GM12878 (cell line): ENCODE data around the gene CCL16.

ENCODE experiments used
- CHD2 ChIP-seq: IDR thresholded peaks from 2 replicates; pipeline ENCODE4 v1.6.1; 2011; ENCODE audit warnings: low read depth, low read length, improper control_type of control experiment, borderline replicate concordance
- CTCF ChIP-seq, 3 experiments: IDR thresholded peaks in 2 of 3; conservative IDR thresholded peaks in 1 of 3; 2 replicates each; pipeline ENCODE4 v1.5.1; 2011; ENCODE audit warnings: low read depth in 3 of 3, low read length in 3 of 3, mild to moderate bottlenecking in 3 of 3, control low read depth in 2 of 3, moderate library complexity in 2 of 3, inconsistent platforms in 1 of 3, mixed read lengths in 1 of 3; ENCODE audit not compliant: control insufficient read depth in 2 of 3, insufficient read depth in 1 of 3; ENCODE audit errors: extremely low read depth in 1 of 3
- EZH2 ChIP-seq: IDR thresholded peaks from 2 replicates; pipeline ENCODE4 v1.6.1; 2012; ENCODE audit warnings: low read depth, mild to moderate bottlenecking, control low read depth, inconsistent platforms, low read length, borderline replicate concordance; ENCODE audit not compliant: control insufficient read depth
- MXI1 ChIP-seq: fragments of 150-350 bp; IDR thresholded peaks from 2 replicates; pipeline ENCODE4 v1.6.1; 2011; ENCODE audit warnings: low read depth, mild to moderate bottlenecking, inconsistent platforms, low read length, improper control_type of control experiment
- MYC ChIP-seq: IDR thresholded peaks from 2 replicates; pipeline ENCODE4 v1.6.1; 2011; ENCODE audit warnings: mild to moderate bottlenecking, low read length, moderate library complexity, inconsistent platforms; ENCODE audit not compliant: insufficient read depth, insufficient replicate concordance, insufficient read length, severe bottlenecking
- NR2C2 ChIP-seq: IDR thresholded peaks from 2 replicates; pipeline ENCODE4 v1.6.1; 2011; ENCODE audit warnings: borderline replicate concordance, low read depth; ENCODE audit not compliant: control insufficient read depth, insufficient read length
- SKIL ChIP-seq: fragments of 450-650 bp; IDR thresholded peaks from 2 replicates; pipeline ENCODE4 v1.6.1; 2017; ENCODE audit warnings: mild to moderate bottlenecking, low read depth, inconsistent platforms; ENCODE audit not compliant: poor library complexity, severe bottlenecking
- SMAD1 ChIP-seq: fragments of 450-650 bp; IDR thresholded peaks from 2 replicates; pipeline ENCODE4 v1.6.1; 2018; ENCODE audit warnings: mild to moderate bottlenecking, low read depth; ENCODE audit not compliant: partially characterized antibody
- ZBTB33 ChIP-seq: fragments of 450-650 bp; IDR thresholded peaks from 2 replicates; pipeline ENCODE4 v1.6.1; 2017; ENCODE audit warnings: mild to moderate bottlenecking
- ZNF384 ChIP-seq: IDR thresholded peaks from 2 replicates; pipeline ENCODE4 v1.6.1; 2012; ENCODE audit warnings: low read depth, mild to moderate bottlenecking, low read length, improper control_type of control experiment, borderline replicate concordance
- TF ChIP-seq, protein P1 (sequence below): IDR thresholded peaks from 2 replicates; pipeline ENCODE4 v1.6.1; 2012; ENCODE audit warnings: mild to moderate bottlenecking, low read depth, low read length

DNA sequence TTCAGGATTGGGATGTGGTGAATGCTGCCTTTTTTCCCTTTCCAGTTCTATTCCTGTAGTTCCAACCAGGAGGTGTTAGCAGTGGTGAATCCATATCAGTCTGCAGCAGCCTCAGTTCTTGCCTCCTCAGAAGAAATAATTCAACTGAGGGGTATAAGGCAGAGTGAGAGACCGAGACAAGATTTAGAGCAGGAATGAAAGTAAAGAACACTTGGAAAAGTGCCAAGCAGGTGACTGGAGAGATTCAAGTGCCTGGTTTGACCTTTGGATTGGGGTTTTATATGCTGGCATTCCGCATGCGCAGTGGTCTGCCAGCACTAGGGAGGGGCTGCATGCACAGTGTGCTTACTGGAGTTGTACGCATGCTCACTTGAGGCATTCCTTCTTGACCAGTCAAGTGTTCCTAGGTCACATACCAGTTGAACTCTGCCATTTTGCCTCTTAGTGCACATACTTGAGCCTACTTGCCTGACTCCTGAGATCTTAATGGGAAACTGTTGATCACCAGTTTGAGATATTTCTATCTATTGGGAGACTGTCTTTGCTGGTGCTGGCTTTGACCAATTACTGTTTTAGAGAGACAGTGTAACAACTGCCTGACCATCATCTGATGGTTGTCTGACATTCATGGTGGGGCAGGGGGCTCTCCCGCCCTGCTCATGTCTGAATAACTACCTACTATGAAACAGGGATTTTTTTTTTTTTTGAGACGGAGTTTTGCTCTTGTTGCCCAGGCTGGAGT lies 20.7 kb upstream of the CCL16 start:
- TF ChIP-seq MYC (no peak), CTCF (IDR thresholded peaks at IDR 0.05 in 2 of 3, conservative IDR thresholded peaks at IDR 0.05 in 1 of 3; ENCODE audit: control insufficient read depth in 2 of 3, extremely low read depth in 1 of 3, insufficient read depth in 1 of 3, low read depth in 3 of 3, low read length in 3 of 3) (no peak), EZH2 (no peak), CHD2 (no peak), ZNF384 (no peak), MXI1 (no peak), ZBTB33 (no peak), NR2C2 (no peak), SKIL (no peak), SMAD1 (no peak)
- TF ChIP-seq, protein P1, sequence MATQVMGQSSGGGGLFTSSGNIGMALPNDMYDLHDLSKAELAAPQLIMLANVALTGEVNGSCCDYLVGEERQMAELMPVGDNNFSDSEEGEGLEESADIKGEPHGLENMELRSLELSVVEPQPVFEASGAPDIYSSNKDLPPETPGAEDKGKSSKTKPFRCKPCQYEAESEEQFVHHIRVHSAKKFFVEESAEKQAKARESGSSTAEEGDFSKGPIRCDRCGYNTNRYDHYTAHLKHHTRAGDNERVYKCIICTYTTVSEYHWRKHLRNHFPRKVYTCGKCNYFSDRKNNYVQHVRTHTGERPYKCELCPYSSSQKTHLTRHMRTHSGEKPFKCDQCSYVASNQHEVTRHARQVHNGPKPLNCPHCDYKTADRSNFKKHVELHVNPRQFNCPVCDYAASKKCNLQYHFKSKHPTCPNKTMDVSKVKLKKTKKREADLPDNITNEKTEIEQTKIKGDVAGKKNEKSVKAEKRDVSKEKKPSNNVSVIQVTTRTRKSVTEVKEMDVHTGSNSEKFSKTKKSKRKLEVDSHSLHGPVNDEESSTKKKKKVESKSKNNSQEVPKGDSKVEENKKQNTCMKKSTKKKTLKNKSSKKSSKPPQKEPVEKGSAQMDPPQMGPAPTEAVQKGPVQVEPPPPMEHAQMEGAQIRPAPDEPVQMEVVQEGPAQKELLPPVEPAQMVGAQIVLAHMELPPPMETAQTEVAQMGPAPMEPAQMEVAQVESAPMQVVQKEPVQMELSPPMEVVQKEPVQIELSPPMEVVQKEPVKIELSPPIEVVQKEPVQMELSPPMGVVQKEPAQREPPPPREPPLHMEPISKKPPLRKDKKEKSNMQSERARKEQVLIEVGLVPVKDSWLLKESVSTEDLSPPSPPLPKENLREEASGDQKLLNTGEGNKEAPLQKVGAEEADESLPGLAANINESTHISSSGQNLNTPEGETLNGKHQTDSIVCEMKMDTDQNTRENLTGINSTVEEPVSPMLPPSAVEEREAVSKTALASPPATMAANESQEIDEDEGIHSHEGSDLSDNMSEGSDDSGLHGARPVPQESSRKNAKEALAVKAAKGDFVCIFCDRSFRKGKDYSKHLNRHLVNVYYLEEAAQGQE: no peak
